Esophagus muscularis mucosa (tissue), 4 donors: ENCODE measurements around the gene BTG2. TPM values are rescaled to one million over a fixed set of nuclear protein-coding genes. Genes with fewer than 3 reads are reported as not detected.

Source experiments
- DNase-seq: peaks from one replicate; pipeline ENCODE4 v3.0.0-alpha.2; 2017; ENCODE audit errors: extremely low spot score
- H3K27ac ChIP-seq, 4 donors: fragments of 200-600 bp; sonication (generic); replicated peaks in 1 of 4; 1 replicate in 3 of 4; 2 replicates in 1 of 4; pipeline ENCODE4 v1.5.1; 2016 to 2019; ENCODE audit warnings: mild to moderate bottlenecking in 1 of 4
- H3K27me3 ChIP-seq, 4 donors: fragments of 200-600 bp; sonication (generic); one replicate each; pipeline versions ENCODE4 v1.5.1 to v1.6.0; 2016 to 2019
- H3K36me3 ChIP-seq, 4 donors: fragments of 200-600 bp; sonication (generic); one replicate each; pipeline ENCODE4 v1.5.1; 2016 to 2019
- H3K4me1 ChIP-seq, 4 donors: fragments of 200-600 bp; sonication (generic); one replicate each; pipeline ENCODE4 v1.5.1; 2016 to 2019
- H3K4me3 ChIP-seq, 4 donors: fragments of 200-600 bp; sonication (generic); 1 replicate in 2 of 4; 2 replicates in 2 of 4; pipeline ENCODE4 v1.5.1; 2016 to 2019; ENCODE audit warnings: mild to moderate bottlenecking in 4 of 4, moderate library complexity in 1 of 4
- H3K9me3 ChIP-seq, 4 donors: fragments of 200-600 bp; sonication (generic); 1 replicate in 3 of 4; 2 replicates in 1 of 4; pipeline ENCODE4 v1.5.1; 2016 to 2019
- CTCF ChIP-seq, 3 experiments: fragments of 200-600 bp in 2 of 3; fragments of 450-650 bp in 1 of 3; sonication (generic) in 2 of 3; IDR thresholded peaks; one replicate each; pipeline ENCODE4 v1.5.1; 2017 to 2019; ENCODE audit warnings: antibody characterized with exemption in 3 of 3, mild to moderate bottlenecking in 2 of 3, moderate library complexity in 1 of 3
- EP300 ChIP-seq: sonication (generic); formaldehyde crosslinking; IDR thresholded peaks from one replicate; pipeline ENCODE4 v1.6.1; 2017; ENCODE audit warnings: antibody characterized with exemption
- POLR2A ChIP-seq: fragments of 450-650 bp; IDR thresholded peaks from one replicate; pipeline ENCODE4 v1.6.1; 2017; ENCODE audit warnings: antibody characterized with exemption, moderate library complexity, mild to moderate bottlenecking, low read depth
- POLR2AphosphoS5 ChIP-seq, 2 donors: sonication (generic); formaldehyde crosslinking; IDR thresholded peaks; one replicate each; pipeline ENCODE4 v1.6.1; 2017; ENCODE audit warnings: antibody characterized with exemption in 2 of 2
- WGBS: methylation state at CpG from one replicate; pipeline ENCODE4 v1.1.5; 2018; 5-methylcytosine and 5-hydroxymethylcytosine counted together
- intact Hi-C: fragments of 100-400 bp; cut with DNase I; formaldehyde crosslinking; loops from one replicate; pipeline ENCODE4 v1.15.1; 2023
- total RNA-seq, 4 donors: library from RNA; depleted of rRNA; stranded (reverse); fragments of >200 nt; gene quantifications; one replicate each; pipeline versions ENCODE4 v1.1.0 to v1.2.1, GENCODE V29; 2016

Gene BTG2
- total RNA-seq, 4 donors from 2014 or later: 67.7 to 656 (median 159) TPM

GRCh38 chr1:203302894-203303293 lies 2.4 kb upstream of the BTG2 start:
- H3K4me3 ChIP-seq: no peak overlapping the region
- no peaks in the 10 kb centered on the region for H3K9me3 ChIP-seq
- H3K27ac ChIP-seq: peak overlapping the region in 1 of 4 donors; percentile 100
- H3K36me3 ChIP-seq: peaks cover 9 to 14% (median 12%) of the 10 kb centered on the region in 4 donors
- peaks cover 10 to 26% (median 23%) of the 10 kb centered on the region in 4 donors for H3K4me1 ChIP-seq
- no peaks in the 10 kb centered on the region for H3K27me3 ChIP-seq
- WGBS: 85% methylated on average over 3 of the region's 3 CpGs
- no peak for DNase-seq
- intact Hi-C loops: no loop called here
- no peak for TF ChIP-seq CTCF (IDR thresholded peaks at IDR 0.05)

- Histone ChIP-seq H3K9me3 (no peaks in the 10 kb centered on the region), H3K4me1 (peaks cover 24 to 41% (median 38%) of the 10 kb centered on the region in 4 donors), H3K4me3 (peak overlapping the region; percentile 99), H3K36me3 (peaks cover 12 to 30% (median 27%) of the 10 kb centered on the region in 4 donors), H3K27me3 (no peaks in the 10 kb centered on the region), H3K27ac (peak overlapping the region; percentile 99 to 100 (median 100))
- intact Hi-C loops: no loop called here
- WGBS: 79% methylated on average over 9 of the region's 9 CpGs
- TF ChIP-seq CTCF (IDR thresholded peaks at IDR 0.05) (no peak), POLR2AphosphoS5 (IDR thresholded peaks at IDR 0.05) (no peak), POLR2A (no peak), EP300 (no peak)
- DNase-seq: no peak
These were observed 864 bp upstream of the BTG2 start for GRCh38 chr1:203304391-203304918.

GRCh38 chr1:203305809-203306088 lies 430 bp downstream of the BTG2 start:
- H3K4me3 ChIP-seq: peak overlapping the region; percentile 99
- H3K4me1 ChIP-seq: peaks cover 31 to 54% (median 49%) of the 10 kb centered on the region in 4 donors
- H3K27me3 ChIP-seq: no peaks in the 10 kb centered on the region
- H3K36me3 ChIP-seq: peaks cover 16 to 41% (median 33%) of the 10 kb centered on the region in 4 donors
- no peak for DNase-seq
- WGBS: 2% methylated on average over 11 of the region's 21 CpGs
- no peaks in the 10 kb centered on the region for H3K9me3 ChIP-seq
- H3K27ac ChIP-seq: peak overlapping the region; percentile 99 to 100 (median 100)
- no peak for TF ChIP-seq CTCF (IDR thresholded peaks at IDR 0.05)
- TF ChIP-seq POLR2AphosphoS5 (IDR thresholded peaks at IDR 0.05): no peak
- TF ChIP-seq EP300: no peak
- TF ChIP-seq POLR2A: no peak
- intact Hi-C loops: loop anchor here (5.0 kb wide), 1 partner anchor 33 kb away; no protein-coding TSS in a partner anchor

GRCh38 chr1:203306089-203306964 lies 1.0 kb downstream of the BTG2 start:
- H3K27ac ChIP-seq: peak overlapping the region; percentile 99 to 100 (median 100)
- peaks cover 16 to 44% (median 33%) of the 10 kb centered on the region in 4 donors for H3K36me3 ChIP-seq
- H3K27me3 ChIP-seq: no peaks in the 10 kb centered on the region
- H3K4me3 ChIP-seq: peak overlapping the region; percentile 99
- H3K4me1 ChIP-seq: peaks cover 31 to 55% (median 50%) of the 10 kb centered on the region in 4 donors
- H3K9me3 ChIP-seq: no peaks in the 10 kb centered on the region
- no peak for DNase-seq
- no peak for TF ChIP-seq EP300
- peak in 2 of 3 experiments; percentile 8 to 26 for TF ChIP-seq CTCF (IDR thresholded peaks at IDR 0.05)
- TF ChIP-seq POLR2A: no peak
- TF ChIP-seq POLR2AphosphoS5 (IDR thresholded peaks at IDR 0.05): peak; percentile 91 to 92
- WGBS: 0% methylated on average over 16 of the region's 22 CpGs
- intact Hi-C loops: loop anchor here (5.0 kb wide), 1 partner anchor 34 kb away; no protein-coding TSS in a partner anchor
